CD4-positive, CD25-positive, alpha-beta regulatory T cell (primary cell): ENCODE results near the gene SRGAP3. TPM values are rescaled to one million over a fixed set of nuclear protein-coding genes. Genes with fewer than 3 reads are reported as not detected.

ENCODE experiments used
- ATAC-seq, 2 donors: fragments of 150-1000 bp; cut with Tn5 transposase; one replicate each; pipeline ENCODE4 v1.10.0; 2021; ENCODE audit warnings: low read depth in 2 of 2, moderate number of reproducible peaks in 2 of 2, moderate library complexity in 1 of 2
- DNase-seq, 3 donors: peaks; one replicate each; pipeline versions ENCODE4 v3.0.0 to v3.0.0-alpha.2; 2012 to 2022; ENCODE audit warnings: mixed read lengths in 1 of 3
- H3K27ac ChIP-seq: one replicate; pipeline ENCODE4 v1.7.0; 2013; ENCODE audit warnings: mild to moderate bottlenecking, low read length; ENCODE audit not compliant: insufficient read depth, poor library complexity, severe bottlenecking
- H3K27me3 ChIP-seq: one replicate; pipeline ENCODE4 v1.7.0; 2013; ENCODE audit warnings: low read length; ENCODE audit not compliant: control insufficient read depth, insufficient read depth
- H3K36me3 ChIP-seq: one replicate; pipeline ENCODE4 v1.7.0; 2013; ENCODE audit warnings: mild to moderate bottlenecking, low read length, moderate library complexity; ENCODE audit not compliant: control insufficient read depth, insufficient read depth
- H3K4me1 ChIP-seq: 2 replicates; pipeline ENCODE4 v1.7.0; 2013; ENCODE audit warnings: mild to moderate bottlenecking, low read length; ENCODE audit not compliant: insufficient read depth, control insufficient read depth, poor library complexity, severe bottlenecking
- H3K4me3 ChIP-seq: one replicate; pipeline ENCODE4 v1.7.0; 2013; ENCODE audit warnings: low read depth, mild to moderate bottlenecking, low read length, moderate library complexity
- H3K9me3 ChIP-seq, 2 experiments: 1 replicate in 1 of 2; 2 replicates in 1 of 2; pipeline ENCODE4 v1.7.0; 2013; ENCODE audit warnings: low read length in 2 of 2, mild to moderate bottlenecking in 1 of 2, moderate library complexity in 1 of 2; ENCODE audit not compliant: control insufficient read depth in 2 of 2
- H3K27ac Mint-ChIP-seq, 3 donors: one replicate each; pipeline ENCODE4 v1.8.0; 2020 to 2022; ENCODE audit warnings: mild to moderate bottlenecking in 3 of 3, mixed read lengths in 3 of 3, moderate library complexity in 2 of 3
- H3K27me3 Mint-ChIP-seq: one replicate; pipeline ENCODE4 v1.8.0; 2022; ENCODE audit warnings: mild to moderate bottlenecking, mixed read lengths
- H3K36me3 Mint-ChIP-seq: one replicate; pipeline ENCODE4 v1.8.0; 2020; ENCODE audit warnings: mixed read lengths
- H3K4me1 Mint-ChIP-seq, 4 donors: one replicate each; pipeline ENCODE4 v1.8.0; 2020 to 2022; ENCODE audit warnings: mixed read lengths in 4 of 4, mild to moderate bottlenecking in 1 of 4
- H3K4me3 Mint-ChIP-seq, 4 donors: one replicate each; pipeline ENCODE4 v1.8.0; 2020 to 2022; ENCODE audit warnings: mild to moderate bottlenecking in 4 of 4, mixed read lengths in 4 of 4, moderate library complexity in 3 of 4
- H3K9me3 Mint-ChIP-seq, 7 donors: one replicate each; pipeline ENCODE4 v1.8.0; 2020 to 2022; ENCODE audit warnings: mixed read lengths in 7 of 7, mild to moderate bottlenecking in 3 of 7, moderate library complexity in 2 of 7
- polyA plus RNA-seq, 4 donors: library from polyadenylated mRNA; unstranded; fragments of 300-500 nt; fragmentation: Illumina TruSeq; gene quantifications; one replicate each; pipeline ENCODE4 v1.2.3, GENCODE V29; 2021
- total RNA-seq: library from RNA; stranded (reverse); gene quantifications from one replicate; pipeline ENCODE4 v1.2.3, GENCODE V29; 2022

Gene SRGAP3
- total and polyA plus RNA-seq, 5 donors from 2014 or later, result 1.8 to 8.1 (median 2.8) TPM

DNA sequence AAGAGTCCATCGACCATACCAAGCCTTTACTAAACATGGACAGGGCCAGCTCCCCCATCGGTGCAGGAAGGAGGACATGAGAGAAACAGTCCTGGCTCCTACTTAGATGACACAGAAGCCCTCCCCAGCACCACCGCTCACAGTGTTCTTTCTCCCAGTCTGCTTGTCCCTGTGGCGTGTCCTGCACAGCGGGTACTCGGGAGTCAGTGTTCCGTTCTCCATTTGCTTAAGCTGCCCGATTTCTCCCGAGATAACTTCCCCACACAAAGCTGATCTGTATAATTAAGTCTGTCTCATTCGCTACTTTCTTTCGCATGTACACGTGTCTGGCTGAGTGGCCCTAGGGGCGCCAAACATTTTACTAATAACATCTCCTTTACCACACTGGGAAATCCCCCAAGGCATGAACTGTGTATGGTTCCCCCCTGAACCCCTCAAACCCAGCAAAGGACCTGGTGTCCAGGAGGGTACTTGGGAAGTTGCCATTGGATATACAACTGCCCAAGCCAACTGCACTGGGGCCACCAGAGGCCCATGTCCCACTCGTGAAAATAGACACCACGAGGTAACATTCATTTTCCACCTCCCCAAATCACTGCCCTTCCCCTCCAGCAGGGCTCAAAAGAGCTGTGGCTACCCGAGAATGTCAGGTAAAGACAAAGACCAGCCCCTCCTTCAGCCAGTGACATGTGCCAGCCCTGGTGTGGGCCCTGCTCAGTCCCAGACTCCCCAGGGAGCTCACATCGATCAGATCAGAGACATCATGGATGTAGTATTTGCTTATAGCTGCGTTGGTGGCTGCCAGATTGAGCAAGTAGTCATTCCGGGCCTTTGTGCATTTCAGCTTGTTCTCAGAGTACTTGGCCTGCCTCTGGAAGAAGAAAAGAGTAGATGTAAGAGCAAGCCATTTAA lies 189.7 kb downstream of the SRGAP3 start:
- H3K27me3 Mint-ChIP-seq, result no peaks in the 10 kb centered on the region
- H3K9me3 ChIP-seq, result peaks cover 2 to 6% of the 10 kb centered on the region in 2 experiments
- H3K36me3 ChIP-seq, result peaks cover 6% of the 10 kb centered on the region
- H3K27me3 ChIP-seq, result no peaks in the 10 kb centered on the region
- H3K27ac ChIP-seq, result no peak overlapping the region
- no peaks in the 10 kb centered on the region for H3K4me1 Mint-ChIP-seq
- DNase-seq (no peak), ATAC-seq (no peak)
- no peak overlapping the region for H3K4me3 Mint-ChIP-seq
- no peak overlapping the region for H3K27ac Mint-ChIP-seq
- H3K4me3 ChIP-seq, result no peak overlapping the region
- H3K4me1 ChIP-seq, result no peaks in the 10 kb centered on the region
- H3K36me3 Mint-ChIP-seq, result peaks cover 9% of the 10 kb centered on the region
- peaks cover 0 to 7% (median 4%) of the 10 kb centered on the region in 7 donors for H3K9me3 Mint-ChIP-seq

DNA sequence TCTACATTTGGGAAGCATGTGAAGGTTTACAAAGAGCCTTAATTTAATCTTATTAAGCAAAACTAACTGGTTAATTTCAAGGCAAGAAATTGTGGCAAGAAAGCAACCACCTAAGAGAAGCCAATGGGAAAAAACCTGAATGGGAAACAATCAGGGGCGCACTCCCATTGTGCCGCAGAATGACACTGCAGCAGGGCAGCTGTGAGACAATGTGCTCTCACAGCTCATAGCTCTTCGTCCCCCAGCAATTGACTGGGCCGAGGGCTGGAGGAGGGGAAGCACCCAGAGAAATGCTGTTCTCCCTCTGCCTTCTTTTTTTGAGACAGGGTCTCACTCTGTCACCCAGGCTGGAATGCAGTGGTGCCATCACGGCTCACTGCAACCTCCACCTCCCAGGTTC lies 192.9 kb downstream of the SRGAP3 start:
- H3K27ac Mint-ChIP-seq, result no peak overlapping the region

DNA sequence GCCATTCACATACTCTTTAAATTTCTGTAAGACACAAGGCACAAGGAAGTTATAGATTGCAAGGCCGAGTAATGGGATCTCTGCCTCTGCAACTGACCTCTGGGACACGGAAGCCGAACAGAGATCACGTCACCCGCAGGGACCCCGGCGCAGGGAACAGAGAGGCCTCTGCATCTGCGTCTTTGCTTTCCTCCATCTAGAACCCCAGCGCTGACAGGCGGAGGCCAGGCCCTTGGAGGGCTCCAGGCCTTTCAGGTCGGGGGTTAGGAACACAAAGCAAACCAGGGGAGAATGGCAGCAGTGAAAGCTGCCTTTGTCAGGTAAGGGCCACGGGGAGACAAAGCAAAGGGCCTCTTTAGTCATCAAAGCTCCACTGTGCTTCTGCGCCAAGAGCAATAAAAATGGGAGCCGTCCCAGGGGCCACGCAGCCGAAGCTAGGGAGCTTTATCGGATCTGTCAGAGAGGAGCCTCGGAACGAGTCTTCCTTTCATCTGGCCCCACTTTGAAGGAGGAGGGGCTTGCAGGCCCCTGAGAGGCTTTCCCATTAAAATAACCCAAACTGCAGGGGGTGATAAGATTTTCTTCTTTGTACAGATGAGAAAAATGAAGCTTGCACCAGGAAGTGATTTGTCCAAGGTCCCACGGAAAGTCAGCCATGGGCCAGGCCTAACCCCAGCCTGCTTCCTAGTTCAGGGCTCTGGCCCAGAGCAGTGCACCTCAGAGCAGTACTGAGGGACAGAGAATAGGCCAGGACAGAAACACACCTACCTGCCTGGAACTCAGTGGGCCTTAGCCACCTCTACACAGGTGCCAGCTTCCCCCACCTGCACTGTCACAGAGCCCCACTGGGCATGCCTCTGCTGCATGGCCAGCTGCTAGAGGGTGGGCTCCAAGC lies 201.7 kb downstream of the SRGAP3 start:
- H3K27me3 Mint-ChIP-seq, result no peaks in the 10 kb centered on the region
- peaks cover 14% of the 10 kb centered on the region for H3K36me3 Mint-ChIP-seq
- Histone ChIP-seq H3K27ac (no peak overlapping the region), H3K9me3 (no peaks in the 10 kb centered on the region), H3K4me1 (no peaks in the 10 kb centered on the region), H3K27me3 (no peaks in the 10 kb centered on the region), H3K4me3 (no peak overlapping the region), H3K36me3 (no peaks in the 10 kb centered on the region)
- H3K4me1 Mint-ChIP-seq, result no peaks in the 10 kb centered on the region
- H3K4me3 Mint-ChIP-seq, result no peak overlapping the region
- ATAC-seq (no peak), DNase-seq (no peak)
- no peak overlapping the region for H3K27ac Mint-ChIP-seq
- peaks cover 0 to 1% (median 0%) of the 10 kb centered on the region in 7 donors for H3K9me3 Mint-ChIP-seq

More for the DNA sequence above, 192.9 kb downstream of the SRGAP3 start:
- Histone ChIP-seq H3K4me3 (no peak overlapping the region), H3K27me3 (no peaks in the 10 kb centered on the region), H3K9me3 (no peaks in the 10 kb centered on the region), H3K27ac (no peak overlapping the region), H3K4me1 (no peaks in the 10 kb centered on the region), H3K36me3 (peaks cover 6% of the 10 kb centered on the region)
- ATAC-seq (no peak), DNase-seq (no peak)
- no peak overlapping the region for H3K4me3 Mint-ChIP-seq
- H3K27me3 Mint-ChIP-seq, result no peaks in the 10 kb centered on the region
- H3K36me3 Mint-ChIP-seq, result peaks cover 16% of the 10 kb centered on the region
- no peaks in the 10 kb centered on the region for H3K4me1 Mint-ChIP-seq
- no peaks in the 10 kb centered on the region for H3K9me3 Mint-ChIP-seq

DNA sequence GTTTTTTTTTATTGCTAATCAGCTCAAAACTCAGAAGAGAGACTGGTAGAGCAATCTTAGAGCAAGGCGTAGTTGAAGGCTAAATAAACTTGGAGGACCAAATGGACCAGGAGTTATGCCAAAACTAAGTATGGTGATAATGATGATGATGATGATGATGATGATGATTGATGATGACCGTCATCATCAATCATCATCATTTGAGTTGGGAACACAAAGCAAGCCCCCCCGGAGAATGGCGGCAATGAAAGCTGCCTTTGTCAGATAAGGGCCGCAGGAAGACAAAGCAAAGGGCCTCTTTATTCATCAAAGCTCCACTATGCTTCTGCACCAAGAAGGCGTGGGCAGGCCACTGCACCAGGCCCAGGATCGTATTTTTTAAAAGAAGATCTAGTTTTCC lies 204.1 kb downstream of the SRGAP3 start:
- no peaks in the 10 kb centered on the region for H3K27me3 Mint-ChIP-seq
- no peaks in the 10 kb centered on the region for H3K4me1 Mint-ChIP-seq
- H3K36me3 Mint-ChIP-seq, result peaks cover 11% of the 10 kb centered on the region
- no peaks in the 10 kb centered on the region for H3K9me3 Mint-ChIP-seq
- no peak overlapping the region for H3K27ac ChIP-seq
- no peak for DNase-seq
- no peak for ATAC-seq
- H3K4me3 ChIP-seq, result no peak overlapping the region
- no peaks in the 10 kb centered on the region for H3K36me3 ChIP-seq
- no peak overlapping the region for H3K27ac Mint-ChIP-seq
- no peaks in the 10 kb centered on the region for H3K9me3 ChIP-seq
- H3K4me1 ChIP-seq, result no peaks in the 10 kb centered on the region
- H3K27me3 ChIP-seq, result no peaks in the 10 kb centered on the region
- no peak overlapping the region for H3K4me3 Mint-ChIP-seq

DNA sequence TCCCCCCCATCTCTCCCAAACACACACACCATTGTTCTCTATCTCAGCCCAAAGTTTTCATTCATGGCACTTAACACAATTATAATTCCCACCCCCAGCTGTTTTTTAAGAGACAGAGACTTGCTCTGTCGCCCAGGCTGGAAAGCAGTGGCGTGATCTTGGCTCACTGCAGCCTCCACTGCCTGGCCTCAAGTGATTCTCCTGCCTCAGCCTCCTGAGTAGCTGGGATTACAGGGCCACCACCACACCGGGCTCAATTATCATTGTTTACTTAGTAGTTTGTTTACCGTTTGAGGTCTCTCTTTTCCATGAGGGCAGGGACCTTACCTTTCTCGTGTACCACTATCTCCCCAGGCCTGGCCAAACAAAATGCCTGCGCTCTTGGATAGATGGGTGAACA lies 206.4 kb downstream of the SRGAP3 start:
- H3K4me3 Mint-ChIP-seq, result no peak overlapping the region
- no peaks in the 10 kb centered on the region for H3K9me3 ChIP-seq
- no peak overlapping the region for H3K4me3 ChIP-seq
- H3K36me3 ChIP-seq, result no peaks in the 10 kb centered on the region
- no peaks in the 10 kb centered on the region for H3K4me1 Mint-ChIP-seq
- no peak overlapping the region for H3K27ac ChIP-seq
- no peak overlapping the region for H3K27ac Mint-ChIP-seq
- no peaks in the 10 kb centered on the region for H3K4me1 ChIP-seq
- peaks cover 11% of the 10 kb centered on the region for H3K36me3 Mint-ChIP-seq
- DNase-seq (no peak), ATAC-seq (no peak)
- H3K9me3 Mint-ChIP-seq, result no peaks in the 10 kb centered on the region
- no peaks in the 10 kb centered on the region for H3K27me3 ChIP-seq
- no peaks in the 10 kb centered on the region for H3K27me3 Mint-ChIP-seq

DNA sequence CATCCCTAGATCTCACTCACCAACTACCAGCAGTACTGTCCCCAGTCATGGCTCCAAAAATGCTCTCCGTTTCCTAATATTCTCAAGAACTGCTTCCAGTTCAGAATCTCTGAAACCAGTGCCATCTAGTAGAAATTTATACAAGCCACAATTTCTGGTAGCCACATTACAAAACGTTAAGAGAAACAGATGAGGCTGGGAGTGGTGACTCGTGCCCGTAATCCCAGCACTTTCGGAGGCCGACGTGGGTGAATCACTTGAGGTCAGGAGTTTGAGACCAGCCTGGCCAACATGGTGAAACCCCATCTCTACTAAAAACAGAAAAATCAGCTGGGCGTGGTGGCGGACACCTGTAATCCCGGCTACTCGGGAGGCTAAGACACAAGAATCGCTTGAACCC lies 207.8 kb downstream of the SRGAP3 start:
- Mint-ChIP-seq H3K4me3 (no peak overlapping the region), H3K9me3 (no peaks in the 10 kb centered on the region), H3K27me3 (no peaks in the 10 kb centered on the region), H3K4me1 (no peaks in the 10 kb centered on the region), H3K36me3 (peaks cover 11% of the 10 kb centered on the region), H3K27ac (no peak overlapping the region)
- H3K4me3 ChIP-seq, result no peak overlapping the region
- H3K36me3 ChIP-seq, result no peaks in the 10 kb centered on the region
- no peaks in the 10 kb centered on the region for H3K9me3 ChIP-seq
- ATAC-seq (no peak), DNase-seq (no peak)
- no peaks in the 10 kb centered on the region for H3K4me1 ChIP-seq
- no peaks in the 10 kb centered on the region for H3K27me3 ChIP-seq
- no peak overlapping the region for H3K27ac ChIP-seq

DNA sequence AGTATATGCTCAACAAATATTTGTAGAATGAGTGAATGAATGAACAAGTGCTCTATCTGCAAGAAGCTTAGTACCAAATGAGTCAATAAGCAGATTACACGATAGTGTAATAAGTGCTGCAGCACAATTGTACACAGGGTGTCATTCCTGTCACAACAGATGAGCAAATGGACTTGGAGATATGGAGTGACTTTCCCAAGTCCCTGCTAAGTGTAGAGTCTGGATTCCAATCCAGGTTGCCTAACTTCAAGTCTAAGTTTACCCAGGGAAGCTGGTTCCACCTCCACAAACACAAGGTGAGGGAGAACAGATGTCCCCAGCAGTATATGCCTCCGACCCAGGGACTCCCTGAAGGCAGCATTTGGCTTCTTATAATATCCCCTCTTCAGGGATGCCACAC lies 208.4 kb downstream of the SRGAP3 start:
- H3K36me3 ChIP-seq, result no peaks in the 10 kb centered on the region
- no peak for ATAC-seq
- no peaks in the 10 kb centered on the region for H3K27me3 Mint-ChIP-seq
- no peaks in the 10 kb centered on the region for H3K9me3 ChIP-seq
- DNase-seq, result no peak
- H3K36me3 Mint-ChIP-seq, result peaks cover 8% of the 10 kb centered on the region
- no peak overlapping the region for H3K4me3 Mint-ChIP-seq
- H3K4me1 ChIP-seq, result no peaks in the 10 kb centered on the region
- H3K27me3 ChIP-seq, result no peaks in the 10 kb centered on the region
- H3K27ac ChIP-seq, result no peak overlapping the region
- H3K9me3 Mint-ChIP-seq, result no peaks in the 10 kb centered on the region
- H3K27ac Mint-ChIP-seq, result no peak overlapping the region
- H3K4me3 ChIP-seq, result no peak overlapping the region
- H3K4me1 Mint-ChIP-seq, result no peaks in the 10 kb centered on the region
